Measurements from ENCODE around the gene MEX3A.

The MEX3A gene

DNA sequence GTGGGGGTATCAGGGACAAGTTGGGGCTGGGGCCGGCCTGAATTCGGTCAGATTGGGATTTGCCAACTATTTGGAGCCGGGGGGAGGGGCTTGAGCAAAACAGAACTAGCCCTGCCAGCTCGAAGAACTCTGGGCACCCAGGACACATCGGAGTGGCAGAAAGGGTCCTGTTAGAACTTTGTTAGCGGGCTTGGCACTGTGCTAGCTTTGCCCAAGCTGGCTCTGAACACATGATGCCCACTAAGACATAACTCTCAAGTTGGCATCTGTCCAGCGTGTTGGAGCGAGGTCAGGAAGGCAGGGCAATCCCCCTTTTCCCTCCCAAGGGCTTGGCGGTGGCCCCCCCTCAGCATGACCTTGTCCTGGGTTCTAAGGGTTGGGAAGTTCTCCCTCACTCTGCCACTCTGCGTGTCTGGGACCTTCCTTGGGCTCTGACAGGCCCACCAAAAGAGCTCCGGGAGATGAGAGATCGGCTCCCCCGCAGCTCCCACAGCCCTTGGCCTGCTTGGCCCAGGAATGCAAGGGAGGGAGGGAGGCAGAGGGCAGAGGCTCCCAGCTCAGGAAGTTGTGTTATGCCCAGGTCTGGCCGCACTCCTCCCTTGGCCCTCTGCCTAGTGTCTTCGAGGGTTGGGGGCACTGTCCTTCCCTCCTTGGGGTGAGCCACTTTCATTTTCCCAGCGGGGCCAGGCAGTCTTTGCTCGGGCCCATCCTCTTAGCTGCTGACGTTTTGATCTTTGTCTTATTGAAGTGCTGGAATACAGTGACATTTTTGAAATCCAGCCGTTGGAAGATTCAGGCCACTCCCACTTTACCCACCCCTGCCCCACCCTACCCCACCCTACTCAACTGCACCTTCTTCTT, 33.5 kb upstream of the MEX3A start:
- H3K27me3 ChIP-seq (ENCODE audit: control insufficient read depth, insufficient read depth, low read length): no peaks in the 10 kb centered on the region
- peaks cover 35% of the 10 kb centered on the region for H3K4me1 ChIP-seq (ENCODE audit: control insufficient read depth, insufficient read depth, low read length)
- H3K9me3 ChIP-seq (ENCODE audit: control insufficient read depth, low read length): no peaks in the 10 kb centered on the region
- no peaks in the 10 kb centered on the region for H3K36me3 ChIP-seq (ENCODE audit: control insufficient read depth, insufficient read depth, low read length)
- peak overlapping the region; percentile 96 for H3K9ac ChIP-seq (ENCODE audit: low read length)
- H3K4me3 ChIP-seq (ENCODE audit: low read length): peak overlapping the region; percentile 99

- H3K4me1 ChIP-seq (ENCODE audit: control insufficient read depth, insufficient read depth, low read length): peaks cover 28% of the 10 kb centered on the region
- no peaks in the 10 kb centered on the region for H3K9me3 ChIP-seq (ENCODE audit: control insufficient read depth, low read length)
- H3K36me3 ChIP-seq (ENCODE audit: control insufficient read depth, insufficient read depth, low read length): no peaks in the 10 kb centered on the region
- H3K9ac ChIP-seq (ENCODE audit: low read length): peak overlapping the region; percentile 96
- no peaks in the 10 kb centered on the region for H3K27me3 ChIP-seq (ENCODE audit: control insufficient read depth, insufficient read depth, low read length)
- H3K4me3 ChIP-seq (ENCODE audit: low read length): peak overlapping the region; percentile 99
These were observed 32.8 kb upstream of the MEX3A start for GRCh38 chr1:156114919-156115513.

GRCh38 chr1:156114101-156114918, 32.0 kb upstream of the MEX3A start, which contains the start of gene LMNA:
LMNA (plus strand) TSS chr1:156114711; CDS start chr1:156114919, 208 bp downstream.
- H3K4me1 ChIP-seq (ENCODE audit: control insufficient read depth, insufficient read depth, low read length): peaks cover 22% of the 10 kb centered on the region
- no peaks in the 10 kb centered on the region for H3K36me3 ChIP-seq (ENCODE audit: control insufficient read depth, insufficient read depth, low read length)
- peak within 1 kb of the TSS; percentile 99 for H3K4me3 ChIP-seq (ENCODE audit: low read length)
- no peaks in the 10 kb centered on the region for H3K27me3 ChIP-seq (ENCODE audit: control insufficient read depth, insufficient read depth, low read length)
- no peaks in the 10 kb centered on the region for H3K9me3 ChIP-seq (ENCODE audit: control insufficient read depth, low read length)
- H3K9ac ChIP-seq (ENCODE audit: low read length): peak within 1 kb of the TSS; percentile 96

- Histone ChIP-seq H3K36me3 (ENCODE audit: control insufficient read depth, insufficient read depth, low read length) (no peaks in the 10 kb centered on the region), H3K27me3 (ENCODE audit: control insufficient read depth, insufficient read depth, low read length) (no peaks in the 10 kb centered on the region), H3K4me3 (ENCODE audit: low read length) (no peak overlapping the region), H3K4me1 (ENCODE audit: control insufficient read depth, insufficient read depth, low read length) (peaks cover 16% of the 10 kb centered on the region), H3K9ac (ENCODE audit: low read length) (peak overlapping the region; percentile 96), H3K9me3 (ENCODE audit: control insufficient read depth, low read length) (no peaks in the 10 kb centered on the region)
These were observed 31.2 kb upstream of the MEX3A start for GRCh38 chr1:156113282-156113950.

DNA sequence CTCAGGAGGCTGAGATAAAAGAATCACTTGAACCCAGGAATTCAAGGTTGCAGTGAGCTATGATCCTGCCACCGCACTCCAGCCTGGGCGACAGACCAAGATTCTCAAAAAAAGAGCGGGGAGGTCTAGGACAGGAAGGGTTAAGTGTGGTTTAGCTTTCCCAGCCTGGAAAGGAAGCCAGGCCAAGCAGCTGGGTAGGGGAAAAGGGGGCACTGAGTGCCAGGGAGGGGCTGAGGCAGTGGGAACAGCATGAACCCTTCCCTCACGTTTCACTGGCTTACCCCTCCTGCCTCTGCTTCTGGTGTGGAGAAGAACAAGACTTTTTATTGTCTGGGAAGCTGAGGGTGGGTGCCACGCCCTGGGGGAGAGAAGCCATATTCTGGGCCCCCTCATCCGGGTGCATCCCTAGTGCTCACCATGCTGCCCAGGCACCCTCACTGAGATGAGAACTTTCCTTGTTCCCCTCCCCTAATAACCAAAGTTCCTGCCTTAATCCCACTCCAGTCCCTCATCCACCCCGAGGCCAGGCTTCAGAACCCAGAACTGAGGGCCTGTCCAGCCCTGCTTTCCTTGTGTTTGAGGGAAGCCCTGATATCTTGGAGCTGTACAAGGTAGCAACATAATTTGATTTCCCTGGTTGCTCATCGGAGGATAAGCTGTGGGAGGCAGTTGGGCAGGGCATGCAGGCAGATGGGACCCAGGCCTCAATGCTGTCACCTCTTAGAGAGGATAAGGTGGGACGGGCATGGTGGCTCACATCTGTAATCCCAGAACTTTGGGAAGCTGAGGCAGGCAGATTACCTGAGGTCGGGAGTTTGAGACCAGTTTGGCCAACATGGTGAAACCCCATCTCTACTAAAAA, 30.2 kb upstream of the MEX3A start:
- peaks cover 13% of the 10 kb centered on the region for H3K4me1 ChIP-seq (ENCODE audit: control insufficient read depth, insufficient read depth, low read length)
- H3K36me3 ChIP-seq (ENCODE audit: control insufficient read depth, insufficient read depth, low read length): no peaks in the 10 kb centered on the region
- H3K9me3 ChIP-seq (ENCODE audit: control insufficient read depth, low read length): no peaks in the 10 kb centered on the region
- H3K9ac ChIP-seq (ENCODE audit: low read length): no peak overlapping the region
- H3K27me3 ChIP-seq (ENCODE audit: control insufficient read depth, insufficient read depth, low read length): no peaks in the 10 kb centered on the region
- no peak overlapping the region for H3K4me3 ChIP-seq (ENCODE audit: low read length)

GRCh38 chr1:156111355-156111962, 29.2 kb upstream of the MEX3A start:
- Histone ChIP-seq H3K4me1 (ENCODE audit: control insufficient read depth, insufficient read depth, low read length) (peaks cover 19% of the 10 kb centered on the region), H3K9ac (ENCODE audit: low read length) (no peak overlapping the region)

DNA sequence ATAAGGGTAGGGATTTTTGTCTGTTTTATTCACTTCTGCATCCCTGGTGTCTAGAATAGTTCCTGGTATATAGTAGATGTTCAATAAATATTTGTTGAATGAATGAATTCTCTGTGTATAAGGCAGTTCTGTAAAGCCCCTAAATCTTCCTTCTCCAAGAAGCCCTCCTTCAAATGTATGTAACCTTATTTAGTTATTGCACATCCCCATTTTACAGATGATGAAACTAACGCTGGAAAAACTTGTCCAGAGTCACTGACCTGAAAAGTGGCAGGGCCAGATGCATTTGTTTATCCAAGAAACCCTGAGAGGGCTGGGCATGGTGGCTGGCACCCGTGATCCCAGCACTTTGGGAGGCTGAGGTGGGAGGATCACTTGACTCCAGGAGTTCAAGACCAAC, 28.0 kb upstream of the MEX3A start:
- Histone ChIP-seq H3K4me3 (ENCODE audit: low read length) (no peak overlapping the region), H3K9ac (ENCODE audit: low read length) (no peak overlapping the region), H3K36me3 (ENCODE audit: control insufficient read depth, insufficient read depth, low read length) (no peaks in the 10 kb centered on the region), H3K9me3 (ENCODE audit: control insufficient read depth, low read length) (no peaks in the 10 kb centered on the region), H3K4me1 (ENCODE audit: control insufficient read depth, insufficient read depth, low read length) (peaks cover 30% of the 10 kb centered on the region), H3K27me3 (ENCODE audit: control insufficient read depth, insufficient read depth, low read length) (no peaks in the 10 kb centered on the region)

More at GRCh38 chr1:156111355-156111962, 29.2 kb upstream of the MEX3A start:
- H3K9me3 ChIP-seq (ENCODE audit: control insufficient read depth, low read length): no peaks in the 10 kb centered on the region
- H3K36me3 ChIP-seq (ENCODE audit: control insufficient read depth, insufficient read depth, low read length): no peaks in the 10 kb centered on the region
- H3K4me3 ChIP-seq (ENCODE audit: low read length): no peak overlapping the region
- H3K27me3 ChIP-seq (ENCODE audit: control insufficient read depth, insufficient read depth, low read length): no peaks in the 10 kb centered on the region

DNA sequence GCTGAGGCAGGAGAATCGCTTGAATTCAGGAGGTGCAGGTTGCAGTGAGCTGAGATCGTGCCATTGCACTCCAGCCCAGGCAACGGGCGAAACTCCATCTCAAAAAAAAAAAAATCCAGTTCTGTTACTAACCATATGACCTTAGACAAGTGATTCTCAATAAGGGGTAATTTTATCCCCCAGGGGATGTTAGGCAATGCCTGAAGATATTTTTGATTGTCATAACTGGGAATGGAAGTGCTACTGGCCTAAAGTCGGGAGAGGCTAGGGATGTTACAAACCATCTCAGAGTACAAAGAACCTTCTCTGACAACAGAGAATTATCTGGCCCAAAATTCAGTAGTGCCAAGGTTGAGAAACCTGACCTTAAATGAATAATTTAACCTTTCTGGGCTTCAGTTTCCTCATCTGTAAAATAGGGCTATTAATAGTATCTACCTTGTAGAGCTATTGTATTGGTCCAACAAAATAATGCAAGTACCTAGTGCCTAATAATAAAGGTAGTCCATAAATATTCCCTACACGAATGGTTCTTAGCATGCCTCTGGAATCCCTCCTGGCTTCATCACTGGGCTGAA, 26.5 kb upstream of the MEX3A start:
- no peaks in the 10 kb centered on the region for H3K27me3 ChIP-seq (ENCODE audit: control insufficient read depth, insufficient read depth, low read length)
- H3K9me3 ChIP-seq (ENCODE audit: control insufficient read depth, low read length): no peaks in the 10 kb centered on the region
- no peaks in the 10 kb centered on the region for H3K36me3 ChIP-seq (ENCODE audit: control insufficient read depth, insufficient read depth, low read length)
- H3K9ac ChIP-seq (ENCODE audit: low read length): no peak overlapping the region
- peaks cover 38% of the 10 kb centered on the region for H3K4me1 ChIP-seq (ENCODE audit: control insufficient read depth, insufficient read depth, low read length)
- H3K4me3 ChIP-seq (ENCODE audit: low read length): no peak overlapping the region

GRCh38 chr1:156108057-156108456, 25.8 kb upstream of the MEX3A start:
- Histone ChIP-seq H3K27me3 (ENCODE audit: control insufficient read depth, insufficient read depth, low read length) (no peaks in the 10 kb centered on the region), H3K9me3 (ENCODE audit: control insufficient read depth, low read length) (no peaks in the 10 kb centered on the region), H3K36me3 (ENCODE audit: control insufficient read depth, insufficient read depth, low read length) (no peaks in the 10 kb centered on the region), H3K9ac (ENCODE audit: low read length) (no peak overlapping the region), H3K4me1 (ENCODE audit: control insufficient read depth, insufficient read depth, low read length) (peaks cover 39% of the 10 kb centered on the region), H3K4me3 (ENCODE audit: low read length) (no peak overlapping the region)

DNA sequence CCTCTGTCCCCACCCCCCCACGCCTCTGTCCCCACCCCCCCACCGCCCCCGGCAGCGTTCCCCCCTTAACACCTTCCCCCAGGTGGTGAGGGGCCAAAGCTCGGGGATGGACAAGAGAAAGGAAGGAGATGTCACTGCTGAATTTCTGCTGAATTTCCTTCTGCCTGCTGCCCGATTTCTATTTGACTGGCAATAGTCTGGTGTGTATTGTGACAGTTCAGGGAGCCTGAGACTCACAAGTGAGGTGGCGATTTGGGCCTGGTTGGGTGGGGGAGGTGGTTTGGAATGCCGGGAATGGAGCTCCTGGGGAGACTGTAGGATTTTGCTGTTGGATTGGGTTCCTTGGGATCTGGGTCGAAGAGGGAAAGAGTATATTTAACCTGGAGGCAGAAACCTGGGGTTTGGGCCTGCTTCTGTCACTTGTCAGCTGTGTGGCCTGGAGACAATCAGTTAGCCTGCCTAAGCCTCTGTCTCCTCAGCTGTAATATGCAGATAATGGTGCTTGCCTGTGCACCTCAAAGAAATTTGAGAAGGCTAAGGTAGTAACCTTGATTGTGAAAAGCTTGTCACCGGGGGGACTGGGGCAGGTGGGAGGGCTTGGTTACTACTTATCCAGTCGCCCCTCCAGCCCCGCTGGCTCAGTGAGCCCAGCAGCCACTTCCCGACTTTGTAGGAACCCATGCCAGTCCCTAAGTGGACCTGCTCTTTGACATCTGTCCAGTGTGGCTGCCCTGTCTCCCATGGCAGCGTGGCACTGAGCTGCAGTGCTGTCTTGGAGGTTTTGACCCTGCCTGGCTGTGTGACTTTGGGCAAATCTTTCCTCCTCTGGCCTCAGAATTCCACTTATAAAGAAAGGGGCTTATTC, 24.6 kb upstream of the MEX3A start:
- no peaks in the 10 kb centered on the region for H3K27me3 ChIP-seq (ENCODE audit: control insufficient read depth, insufficient read depth, low read length)
- H3K36me3 ChIP-seq (ENCODE audit: control insufficient read depth, insufficient read depth, low read length): no peaks in the 10 kb centered on the region
- peak overlapping the region; percentile 69 for H3K9ac ChIP-seq (ENCODE audit: low read length)
- H3K4me1 ChIP-seq (ENCODE audit: control insufficient read depth, insufficient read depth, low read length): peaks cover 51% of the 10 kb centered on the region
- H3K9me3 ChIP-seq (ENCODE audit: control insufficient read depth, low read length): no peaks in the 10 kb centered on the region
- H3K4me3 ChIP-seq (ENCODE audit: low read length): no peak overlapping the region
